ENCODE data around the gene APBB3.

- TF ChIP-seq POLR2AphosphoS5 (IDR thresholded peaks at IDR 0.05; ENCODE audit: low read depth, low read length) (no peak), REST (IDR thresholded peaks at IDR 0.05; ENCODE audit: insufficient read depth in 1 of 2, low read depth in 2 of 2, low read length in 2 of 2) (no peak), SIN3A (IDR thresholded peaks at IDR 0.05; ENCODE audit: borderline replicate concordance, insufficient read depth, low read length) (no peak)
Observed at GRCh38 chr5:140573683-140574082, 9.3 kb upstream of the APBB3 start.
